Cardiac muscle cell (in vitro differentiated cells and primary cell): ENCODE results near the gene BPIFA1. TPM values are rescaled to one million over a fixed set of nuclear protein-coding genes. Genes with fewer than 3 reads are reported as not detected.

Source experiments
- DNase-seq, 2 donors: peaks; one replicate each; pipeline versions ENCODE4 v3.0.0 to v3.0.0-alpha.2; 2010 to 2017; ENCODE audit warnings: low read depth in 1 of 2, low spot score in 1 of 2
- H3K27ac ChIP-seq: fragments of 200-600 bp; sonication (generic); 2 replicates; pipeline ENCODE4 v1.5.1; 2016
- H3K27me3 ChIP-seq: fragments of 200-600 bp; sonication (generic); 2 replicates; pipeline ENCODE4 v1.6.0; 2016; ENCODE audit warnings: control low read depth
- H3K36me3 ChIP-seq: fragments of 200-600 bp; sonication (generic); 2 replicates; pipeline ENCODE4 v1.5.1; 2016; ENCODE audit warnings: control low read depth
- H3K4me1 ChIP-seq: fragments of 200-600 bp; sonication (generic); 2 replicates; pipeline ENCODE4 v1.8.1; 2017; ENCODE audit warnings: low read depth, mild to moderate bottlenecking, mixed run types
- H3K4me3 ChIP-seq: fragments of 200-600 bp; sonication (generic); 2 replicates; pipeline ENCODE4 v1.5.1; 2016; ENCODE audit warnings: mild to moderate bottlenecking
- H3K9me3 ChIP-seq: fragments of 200-600 bp; sonication (generic); 2 replicates; pipeline ENCODE4 v1.5.1; 2017; ENCODE audit warnings: low read depth, mild to moderate bottlenecking, control low read depth
- polyA plus RNA-seq: library from polyadenylated mRNA; unstranded; fragments of >200 nt; fragmentation: Nextera tagmentation; extraction: Ambion mirVana; gene quantifications from 2 replicates; pipeline ENCODE4 v1.2.1, GENCODE V29; 2016
- total RNA-seq: library from RNA; depleted of rRNA; stranded (reverse); fragments of >200 nt; gene quantifications from 2 replicates; pipeline ENCODE4 v1.2.3, GENCODE V29; 2016
- TF ChIP-seq, protein P1 (sequence below): IDR thresholded peaks from 2 replicates; pipeline ENCODE4 v1.5.1; 2012; ENCODE audit warnings: low read depth, mild to moderate bottlenecking, low read length

BPIFA1 gene
- total and polyA plus RNA-seq, 2 experiments from 2014 or later = not detected

DNA sequence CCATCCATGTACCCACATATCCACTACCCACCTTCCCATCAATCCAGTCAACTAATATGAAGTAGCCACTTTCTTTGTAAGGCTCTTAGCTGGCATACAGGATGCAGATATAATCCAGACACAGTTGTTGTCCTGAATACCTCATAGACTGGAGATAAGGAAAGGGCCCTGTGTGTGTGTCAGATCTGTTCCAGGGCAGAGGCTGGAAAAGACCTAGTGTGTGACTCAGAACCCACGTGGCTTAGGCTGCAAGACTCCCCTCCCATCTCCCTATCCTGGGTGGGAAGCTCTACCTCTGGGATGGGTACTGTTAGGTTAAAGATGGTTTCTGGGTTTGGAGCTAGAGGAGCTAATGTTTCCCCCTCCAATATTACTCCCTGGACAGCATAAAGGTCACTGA is 3.6 kb downstream of the BPIFA1 start:
- Histone ChIP-seq H3K9me3 (no peaks in the 10 kb centered on the region), H3K4me1 (no peaks in the 10 kb centered on the region), H3K36me3 (no peaks in the 10 kb centered on the region), H3K4me3 (no peak overlapping the region), H3K27me3 (peaks cover 33% of the 10 kb centered on the region), H3K27ac (no peak overlapping the region)
- TF ChIP-seq, protein P1, sequence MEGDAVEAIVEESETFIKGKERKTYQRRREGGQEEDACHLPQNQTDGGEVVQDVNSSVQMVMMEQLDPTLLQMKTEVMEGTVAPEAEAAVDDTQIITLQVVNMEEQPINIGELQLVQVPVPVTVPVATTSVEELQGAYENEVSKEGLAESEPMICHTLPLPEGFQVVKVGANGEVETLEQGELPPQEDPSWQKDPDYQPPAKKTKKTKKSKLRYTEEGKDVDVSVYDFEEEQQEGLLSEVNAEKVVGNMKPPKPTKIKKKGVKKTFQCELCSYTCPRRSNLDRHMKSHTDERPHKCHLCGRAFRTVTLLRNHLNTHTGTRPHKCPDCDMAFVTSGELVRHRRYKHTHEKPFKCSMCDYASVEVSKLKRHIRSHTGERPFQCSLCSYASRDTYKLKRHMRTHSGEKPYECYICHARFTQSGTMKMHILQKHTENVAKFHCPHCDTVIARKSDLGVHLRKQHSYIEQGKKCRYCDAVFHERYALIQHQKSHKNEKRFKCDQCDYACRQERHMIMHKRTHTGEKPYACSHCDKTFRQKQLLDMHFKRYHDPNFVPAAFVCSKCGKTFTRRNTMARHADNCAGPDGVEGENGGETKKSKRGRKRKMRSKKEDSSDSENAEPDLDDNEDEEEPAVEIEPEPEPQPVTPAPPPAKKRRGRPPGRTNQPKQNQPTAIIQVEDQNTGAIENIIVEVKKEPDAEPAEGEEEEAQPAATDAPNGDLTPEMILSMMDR = no peak
- DNase-seq = no peak

DNA sequence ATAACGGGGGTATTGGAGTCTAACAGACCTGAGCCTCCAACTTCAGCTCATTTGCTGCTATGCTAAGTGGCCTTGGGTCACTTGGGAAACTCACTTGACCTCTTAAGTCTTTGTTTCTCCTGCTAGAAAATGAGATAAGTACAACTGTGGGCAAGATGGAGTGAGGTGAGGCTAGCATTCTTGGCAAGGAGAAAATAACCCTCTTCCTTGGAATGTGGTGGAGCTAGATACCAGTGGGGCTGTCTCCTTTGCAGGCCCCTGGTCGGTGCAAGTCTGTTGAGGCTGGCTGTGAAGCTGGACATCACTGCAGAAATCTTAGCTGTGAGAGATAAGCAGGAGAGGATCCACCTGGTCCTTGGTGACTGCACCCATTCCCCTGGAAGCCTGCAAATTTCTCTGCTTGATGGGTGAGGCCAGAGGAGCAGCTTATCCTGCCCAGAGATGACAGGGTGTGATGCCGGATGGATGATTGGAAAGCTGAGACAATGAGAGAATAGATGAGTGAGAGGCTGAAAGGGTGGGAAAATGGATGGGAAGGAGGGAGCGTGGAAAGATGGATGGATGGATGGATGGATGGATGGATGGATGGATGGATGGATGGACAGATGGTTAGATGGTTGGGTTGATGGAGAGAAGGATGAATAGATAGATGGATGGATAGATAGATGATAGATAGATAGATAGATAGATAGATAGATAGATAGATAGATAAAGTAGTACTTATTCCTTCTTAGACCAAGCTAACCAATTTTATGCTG is 4.4 kb downstream of the BPIFA1 start:
- Histone ChIP-seq H3K4me3 (no peak overlapping the region), H3K9me3 (no peaks in the 10 kb centered on the region), H3K4me1 (no peaks in the 10 kb centered on the region), H3K27me3 (peaks cover 28% of the 10 kb centered on the region), H3K27ac (no peak overlapping the region), H3K36me3 (no peaks in the 10 kb centered on the region)
- TF ChIP-seq, protein P1 = no peak
- no peak for DNase-seq

DNA sequence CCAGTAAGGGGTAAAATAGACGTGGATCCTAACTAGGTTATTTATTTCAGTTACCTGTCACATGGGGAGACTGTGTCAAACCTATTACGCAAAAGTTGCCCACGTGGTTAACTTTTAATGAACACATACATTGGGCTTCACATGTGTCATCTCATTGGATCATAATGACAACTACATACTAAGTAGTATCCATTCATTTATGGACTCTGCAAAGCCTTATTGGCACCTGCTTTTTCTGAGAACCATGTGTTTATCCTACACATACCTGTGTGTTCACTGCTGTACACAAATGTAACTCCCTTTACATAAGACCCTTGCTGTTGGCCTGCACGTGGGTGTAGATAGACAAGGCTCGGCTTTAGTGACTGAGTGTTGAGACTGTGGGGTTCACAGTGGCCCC is 5.1 kb downstream of the BPIFA1 start:
- no peak overlapping the region for H3K27ac ChIP-seq
- DNase-seq = no peak
- H3K4me3 ChIP-seq = no peak overlapping the region
- H3K9me3 ChIP-seq = no peaks in the 10 kb centered on the region
- TF ChIP-seq, protein P1 = no peak
- H3K27me3 ChIP-seq = peaks cover 20% of the 10 kb centered on the region
- no peaks in the 10 kb centered on the region for H3K36me3 ChIP-seq
- no peaks in the 10 kb centered on the region for H3K4me1 ChIP-seq

DNA sequence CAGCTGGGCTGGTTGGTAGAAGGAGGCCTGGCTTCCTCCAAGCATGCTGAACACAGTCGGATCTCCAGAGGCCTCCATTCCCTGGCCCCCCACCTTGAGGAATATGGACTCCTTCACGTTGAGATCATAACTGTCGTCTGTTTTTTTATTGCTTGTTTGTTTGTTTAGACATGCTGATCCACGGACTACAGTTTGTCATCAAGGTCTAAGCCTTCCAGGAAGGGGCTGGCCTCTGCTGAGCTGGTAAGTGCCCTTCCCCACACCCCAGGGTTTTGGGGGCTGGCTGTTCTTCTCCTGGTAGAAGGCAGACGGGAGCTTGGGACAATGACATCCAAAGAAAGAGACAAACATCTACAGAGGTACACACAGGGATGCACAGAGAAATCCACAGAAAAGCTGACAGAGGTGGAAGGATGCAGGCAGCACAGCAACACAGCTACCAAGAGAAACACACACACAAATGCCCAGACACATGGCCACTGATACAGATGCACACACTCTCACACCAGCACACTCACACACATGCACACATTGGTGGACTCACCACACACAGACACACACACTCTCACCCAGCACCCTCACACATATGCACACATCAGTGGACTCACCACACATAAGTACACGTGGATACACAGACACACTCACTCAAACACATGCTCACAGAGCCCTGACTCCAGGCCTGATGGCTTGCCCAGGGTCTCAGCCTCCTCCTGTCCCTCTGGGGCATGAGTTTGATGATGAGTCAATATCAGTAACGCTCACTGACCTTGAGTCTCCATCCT is 6.7 kb downstream of the BPIFA1 start:
- no peaks in the 10 kb centered on the region for H3K9me3 ChIP-seq
- H3K36me3 ChIP-seq = no peaks in the 10 kb centered on the region
- H3K27ac ChIP-seq = no peak overlapping the region
- peaks cover 7% of the 10 kb centered on the region for H3K27me3 ChIP-seq
- H3K4me1 ChIP-seq = no peaks in the 10 kb centered on the region
- H3K4me3 ChIP-seq = no peak overlapping the region
- TF ChIP-seq, protein P1 = no peak
- DNase-seq = no peak

GRCh38 chr20:33246077-33246476 is 10.3 kb downstream of the BPIFA1 start:
- TF ChIP-seq, protein P1 = no peak
- H3K27me3 ChIP-seq = peaks cover 3% of the 10 kb centered on the region
- DNase-seq = no peak
- no peak overlapping the region for H3K27ac ChIP-seq
- H3K36me3 ChIP-seq = no peaks in the 10 kb centered on the region
- no peak overlapping the region for H3K4me3 ChIP-seq
- no peaks in the 10 kb centered on the region for H3K9me3 ChIP-seq
- H3K4me1 ChIP-seq = no peaks in the 10 kb centered on the region
